Raji (cell line): ENCODE results near the gene UBR4.

Source experiments
- POLR2A ChIP-seq: IDR thresholded peaks from 2 replicates; pipeline ENCODE4 v1.6.1; 2011; ENCODE audit warnings: low read depth, low read length, control low read depth; ENCODE audit not compliant: insufficient read depth

UBR4 gene

DNA sequence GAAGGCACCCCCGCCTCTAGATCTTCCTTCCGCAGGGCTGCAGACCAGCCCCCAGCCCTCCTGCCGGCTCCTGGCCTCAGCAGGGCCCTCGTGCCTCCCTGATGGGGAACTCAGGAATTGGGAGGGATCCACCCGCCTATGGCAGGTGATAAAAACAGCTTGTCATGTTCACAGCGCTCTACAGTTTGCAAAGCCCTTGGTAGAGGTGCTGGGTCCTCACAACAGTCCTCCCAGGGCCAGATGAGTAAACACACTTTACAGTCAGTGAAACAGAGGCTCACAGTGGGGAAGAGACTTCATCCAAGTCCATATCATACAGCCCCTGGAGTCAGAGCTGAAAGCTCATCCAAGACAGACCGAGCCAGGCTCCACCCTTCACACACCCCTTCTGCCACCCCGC is 156.6 kb downstream of the UBR4 start:
- no peak for TF ChIP-seq POLR2A

DNA sequence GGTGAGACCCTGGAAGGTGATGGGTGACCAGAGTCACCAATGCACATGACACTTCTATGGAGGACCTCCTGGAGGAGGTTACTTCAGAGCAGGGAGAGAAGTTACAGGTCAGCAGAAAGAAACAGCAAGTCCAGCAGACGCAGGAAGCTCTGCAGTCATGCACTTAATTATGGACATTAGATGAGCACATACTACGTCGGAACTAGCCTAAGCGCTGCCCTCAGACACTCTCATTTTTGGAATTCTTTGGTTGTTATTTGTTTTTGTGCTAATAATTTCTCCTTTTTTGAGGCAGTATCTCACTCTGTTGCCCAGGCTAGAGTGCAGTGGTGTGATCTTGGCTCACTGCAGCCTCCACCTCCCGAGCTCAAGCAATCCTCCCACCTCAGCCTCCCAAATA is 160.3 kb downstream of the UBR4 start:
- no peak for TF ChIP-seq POLR2A

DNA sequence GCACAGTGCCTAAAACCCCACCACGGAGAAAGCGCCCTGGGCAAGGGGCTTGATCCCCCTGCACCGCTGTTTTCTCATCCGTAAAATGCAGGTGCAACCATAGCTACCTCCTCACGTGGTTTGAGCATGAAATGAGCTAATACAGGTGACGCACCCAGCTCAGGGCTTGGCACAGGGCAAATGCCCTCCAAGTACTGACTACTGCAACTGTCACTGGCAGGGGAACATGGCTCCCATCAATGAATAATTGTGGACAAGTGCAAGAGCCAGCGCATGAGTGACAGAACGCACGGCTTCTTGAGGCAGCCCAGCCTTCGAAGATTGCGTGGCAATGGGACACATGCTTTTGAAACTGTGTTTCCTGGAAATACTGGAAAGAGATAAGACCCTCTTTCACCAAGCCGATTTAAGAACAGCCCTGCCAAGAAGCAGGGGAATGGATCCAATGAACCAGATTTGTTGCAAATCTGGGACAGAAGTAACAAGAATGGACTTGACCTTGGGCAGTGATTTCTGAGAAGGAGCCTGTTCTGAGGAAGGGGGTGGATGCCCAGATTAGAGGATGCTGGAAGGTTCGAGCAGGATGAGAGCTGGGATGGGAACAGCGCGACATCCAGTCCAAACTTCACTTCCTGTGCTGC is 160.8 kb downstream of the UBR4 start:
- no peak for TF ChIP-seq POLR2A

DNA sequence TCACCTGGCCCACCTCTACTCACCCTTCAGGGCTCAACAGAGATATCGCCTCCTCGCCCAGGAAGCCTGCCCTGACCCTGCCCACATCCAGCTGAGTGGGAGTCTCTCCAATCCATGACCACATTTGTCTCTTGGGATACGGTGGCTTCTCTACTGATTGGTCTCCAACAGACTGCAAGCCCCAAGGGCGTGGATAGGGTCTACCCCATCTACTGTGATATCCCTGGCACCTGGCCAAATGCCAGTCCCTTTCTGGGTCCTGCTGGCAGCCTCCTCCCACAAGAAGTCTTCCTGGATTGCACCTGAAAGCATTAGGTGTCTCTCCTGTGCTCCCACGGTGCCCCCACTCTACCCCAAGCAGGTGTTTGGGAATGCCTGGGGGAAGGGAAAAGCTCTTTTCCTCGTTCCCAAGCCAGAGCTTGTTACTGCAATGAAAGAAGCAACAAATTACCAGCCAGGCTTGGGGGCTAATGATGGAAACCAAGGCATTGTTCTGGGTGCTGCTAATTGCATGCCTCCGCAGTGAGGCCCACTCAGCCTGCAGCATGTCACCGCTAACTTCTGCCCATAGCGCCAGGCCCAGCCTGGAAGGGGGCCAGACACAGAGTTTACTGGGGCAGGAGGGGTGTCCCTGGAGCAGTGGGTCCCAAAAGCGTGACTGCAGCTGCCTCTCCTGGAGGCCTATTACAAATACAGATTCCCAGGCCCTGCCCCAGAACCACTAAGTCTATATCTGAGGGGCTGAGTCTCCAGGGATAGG is 162.9 kb downstream of the UBR4 start:
- no peak for TF ChIP-seq POLR2A

DNA sequence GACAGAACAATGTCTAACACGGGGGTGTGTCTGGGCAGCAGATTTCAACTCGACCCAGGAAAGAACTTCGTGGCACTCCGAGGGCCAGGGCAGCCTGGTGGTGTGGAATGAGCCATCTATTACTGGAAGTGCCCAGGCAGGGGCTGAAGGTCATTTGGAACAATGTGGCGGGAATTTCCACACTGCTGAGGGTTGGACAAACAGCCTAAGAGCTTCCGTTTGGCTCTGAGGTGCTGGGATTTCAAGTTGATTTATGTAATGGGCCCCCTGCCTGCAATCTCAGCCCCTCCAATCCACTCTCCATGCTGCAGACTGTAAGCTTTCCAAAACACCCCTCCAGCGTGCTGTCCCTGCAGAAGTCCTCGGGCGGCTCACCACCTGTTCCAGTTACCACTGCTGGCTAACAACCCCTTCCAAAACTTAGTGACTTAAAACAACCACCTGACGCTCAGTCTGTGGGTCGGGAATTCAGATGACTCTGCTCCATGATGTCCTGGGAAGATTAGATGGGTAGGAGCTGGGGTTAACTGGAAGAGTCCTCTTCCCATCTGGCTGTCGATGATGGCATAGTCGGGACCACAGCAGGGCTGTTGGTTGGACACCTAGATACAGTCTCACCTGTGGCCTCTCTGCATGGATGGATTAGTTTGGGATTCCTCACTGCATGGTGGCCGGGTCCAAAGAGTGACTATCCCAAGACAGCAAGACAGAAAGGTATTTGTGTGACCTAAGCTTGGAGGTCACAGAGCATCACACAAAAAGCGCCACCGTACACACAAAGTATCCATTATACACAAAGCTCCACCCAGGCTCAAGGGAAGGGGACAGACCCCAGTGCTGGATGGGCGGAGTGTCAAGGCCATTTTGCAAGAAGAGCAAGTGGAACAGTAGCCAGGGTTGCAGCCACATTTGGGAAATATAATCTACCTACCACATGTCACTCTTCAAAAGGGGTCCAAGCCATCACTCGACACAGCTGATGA is 163.9 kb downstream of the UBR4 start:
- TF ChIP-seq POLR2A = no peak

DNA sequence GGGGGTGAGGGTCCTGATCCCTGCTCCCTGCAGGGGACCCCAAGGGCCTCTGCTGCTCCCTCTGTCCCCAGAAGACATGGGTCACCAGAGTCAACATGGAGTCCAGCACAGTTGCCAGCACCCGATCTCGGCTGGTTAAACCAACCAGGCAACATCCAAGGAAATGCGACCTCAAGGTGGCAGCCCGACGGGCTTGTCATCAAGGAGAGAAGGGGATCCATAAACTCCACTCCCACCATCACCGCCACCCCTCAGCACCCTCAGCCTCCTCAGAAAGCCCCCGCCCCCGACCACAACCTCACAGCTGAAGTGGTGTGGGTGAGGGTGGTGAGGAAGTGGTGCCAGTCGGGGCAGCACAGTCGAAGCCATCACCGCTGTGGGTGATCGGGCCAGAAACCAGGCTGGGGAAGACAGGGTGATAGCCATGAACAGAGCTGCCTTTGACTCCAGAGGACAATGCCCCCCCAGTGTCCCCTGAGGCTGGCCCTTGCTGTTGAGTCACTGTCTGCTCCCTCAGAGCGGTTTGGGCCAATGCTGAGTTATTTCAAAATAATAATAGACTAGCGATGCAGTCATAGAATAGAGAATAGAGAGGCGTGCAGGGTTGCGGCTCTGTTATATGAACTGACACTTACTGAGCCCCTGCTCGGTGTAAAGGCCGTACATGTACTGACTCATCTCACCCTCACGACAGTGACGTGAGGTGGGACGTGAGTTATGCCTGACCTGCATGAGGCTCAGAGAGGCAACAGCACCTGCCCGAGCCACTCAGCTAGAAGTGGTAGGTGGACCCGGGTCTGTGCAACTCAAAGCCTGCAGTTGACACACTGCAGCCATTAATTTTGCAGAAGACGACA is 164.9 kb downstream of the UBR4 start:
- no peak for TF ChIP-seq POLR2A

DNA sequence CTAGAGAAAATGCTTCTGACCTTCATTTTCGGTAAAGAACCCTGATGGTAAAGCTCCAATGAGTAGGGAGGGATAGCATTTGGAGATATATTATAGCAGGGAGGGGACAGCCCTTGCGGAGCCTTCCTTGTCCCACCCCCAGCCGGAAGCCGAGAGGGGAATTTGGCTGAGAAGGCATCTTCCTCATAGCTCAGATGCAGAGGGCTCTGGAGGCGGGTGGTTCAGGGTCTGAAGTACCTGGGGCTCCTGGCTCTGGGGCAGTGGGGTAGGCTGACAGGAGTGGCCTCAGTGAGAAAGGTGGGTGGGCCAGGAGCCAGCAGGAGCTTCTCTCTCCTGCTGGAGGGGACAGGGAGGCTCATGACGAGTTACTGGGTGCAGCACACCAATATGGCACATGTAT is 165.6 kb downstream of the UBR4 start:
- TF ChIP-seq POLR2A = no peak

DNA sequence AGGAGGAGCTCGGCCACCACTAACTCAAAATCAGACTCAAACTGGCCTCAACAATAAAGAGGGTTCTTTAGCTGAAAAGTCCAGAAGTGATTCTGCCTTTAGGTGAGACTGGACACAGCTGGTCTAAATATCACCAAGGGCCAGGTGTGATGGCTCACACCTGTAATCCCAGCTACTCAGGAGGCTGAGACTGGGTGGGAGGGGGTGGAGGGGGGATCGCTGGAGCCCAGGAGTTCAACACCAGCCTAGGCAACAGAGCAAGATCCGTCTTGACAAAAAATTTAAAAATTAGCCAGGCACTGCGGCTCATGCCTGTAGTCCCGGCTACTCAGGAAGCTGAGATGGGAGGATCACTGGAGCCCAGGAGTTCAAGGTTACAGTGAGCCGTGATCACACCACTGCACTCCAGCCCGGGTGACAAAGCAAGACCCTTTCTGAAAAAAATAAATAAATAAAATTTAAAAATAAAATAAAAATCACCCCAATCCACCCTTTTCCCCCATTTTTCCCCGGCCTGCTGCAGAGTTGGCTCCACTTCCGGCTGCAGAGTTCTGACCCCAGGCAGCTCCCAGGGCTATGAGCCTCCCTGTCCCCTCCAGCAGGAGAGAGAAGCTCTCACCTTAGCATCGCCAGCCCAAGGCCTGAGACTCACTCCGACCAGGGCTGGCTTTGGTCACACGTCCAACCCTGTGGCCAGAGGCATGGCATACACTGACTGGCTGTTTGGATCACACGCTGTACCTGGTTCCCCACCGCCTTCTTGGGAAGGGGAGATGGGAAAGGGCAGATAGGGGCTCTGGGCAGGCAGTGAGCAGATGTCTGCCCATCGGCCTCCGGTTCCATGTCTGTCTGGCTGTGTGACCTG is 166.3 kb downstream of the UBR4 start:
- no peak for TF ChIP-seq POLR2A

DNA sequence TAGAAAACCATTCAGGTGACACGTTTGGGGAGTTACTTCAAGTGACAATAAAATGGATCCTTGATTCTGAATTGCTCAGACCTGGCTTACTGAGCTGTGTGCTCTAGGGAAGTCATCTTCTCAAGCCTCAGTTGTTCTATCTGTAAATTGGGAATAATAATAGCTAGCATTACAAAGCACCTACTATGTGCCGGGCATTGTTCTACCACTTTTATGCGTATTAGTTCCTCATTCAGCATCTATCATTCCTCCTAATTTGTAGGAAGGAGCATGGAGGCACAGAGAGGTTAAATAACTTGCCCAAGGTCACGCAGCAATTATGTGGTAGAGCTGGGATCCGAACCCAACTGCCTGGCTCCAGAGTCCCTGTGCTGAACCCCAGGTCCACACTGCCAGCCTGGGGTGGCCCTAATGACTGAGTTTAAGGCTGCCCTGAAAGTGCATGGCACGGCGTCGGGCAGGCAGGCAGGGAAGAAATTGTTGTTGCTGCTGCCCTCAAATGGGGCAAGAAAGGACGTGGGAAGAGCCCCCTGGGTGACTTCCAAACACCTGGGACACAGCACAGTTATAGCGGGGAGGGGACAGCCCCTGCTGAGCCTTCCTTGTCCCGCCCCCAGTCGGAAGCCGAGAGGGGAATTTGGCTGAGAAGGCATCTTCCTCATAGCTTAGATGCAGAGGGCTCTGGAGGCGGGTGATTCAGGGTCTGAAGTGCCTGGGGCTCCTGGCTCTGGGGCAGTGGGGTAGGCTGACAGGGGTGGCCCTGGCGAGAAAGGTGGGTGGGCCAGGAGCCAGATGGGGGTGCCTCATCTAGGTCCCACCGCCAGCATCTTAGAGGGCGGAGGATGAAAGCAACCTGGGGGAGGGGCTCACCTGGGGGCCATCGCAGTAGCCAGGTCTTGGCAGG is 167.1 kb downstream of the UBR4 start:
- TF ChIP-seq POLR2A = no peak

DNA sequence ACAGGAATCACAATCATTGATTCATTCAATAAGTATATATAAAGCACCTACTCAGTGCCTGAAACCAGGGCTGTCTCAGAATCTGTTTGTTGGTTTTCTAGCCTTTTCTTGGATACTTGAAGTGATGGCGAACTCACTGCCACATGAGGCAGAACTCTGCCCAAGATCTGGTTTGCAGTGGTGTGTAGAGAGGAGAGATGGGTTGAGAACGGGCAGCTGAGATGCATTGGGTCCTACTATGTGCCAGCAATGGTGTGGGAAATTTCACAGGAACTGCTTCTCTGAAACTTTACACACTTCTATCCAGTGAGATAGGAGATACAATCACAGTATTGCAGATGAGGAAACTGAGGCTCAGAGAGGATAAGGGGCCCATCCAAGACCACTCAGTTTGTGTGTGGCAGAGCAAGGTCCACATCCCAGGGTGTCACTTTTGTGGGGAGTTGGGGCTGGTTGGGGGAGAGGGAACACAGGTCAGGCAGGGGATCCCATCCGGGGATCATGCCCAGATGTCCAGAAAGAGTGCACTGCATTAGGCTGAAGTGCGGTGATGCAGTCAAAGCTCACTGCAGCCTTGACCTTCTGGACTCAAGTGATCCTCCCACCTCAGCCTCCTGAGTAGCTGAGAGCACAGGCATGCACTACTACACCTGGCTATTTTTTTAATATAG is 169.9 kb downstream of the UBR4 start:
- no peak for TF ChIP-seq POLR2A

DNA sequence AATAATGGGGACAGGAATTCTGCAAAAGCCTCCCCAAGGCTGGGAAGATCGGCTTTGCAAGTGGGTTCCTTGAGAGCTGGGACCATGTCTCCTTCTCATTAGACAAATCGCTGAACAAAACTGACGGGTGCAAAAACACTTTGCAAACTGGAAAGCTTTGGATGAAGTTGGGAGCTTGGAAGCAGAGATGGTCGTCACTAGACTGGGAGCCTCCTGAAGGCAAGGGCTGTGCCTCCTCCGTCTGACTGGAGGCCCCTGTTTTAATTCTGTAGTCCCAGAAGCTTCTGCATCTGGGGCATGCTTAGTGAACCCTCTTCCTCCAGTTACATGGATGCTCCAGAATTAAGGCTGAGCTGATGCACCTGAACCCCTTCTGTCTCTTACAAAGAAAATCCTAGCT is 171.3 kb downstream of the UBR4 start:
- no peak for TF ChIP-seq POLR2A

DNA sequence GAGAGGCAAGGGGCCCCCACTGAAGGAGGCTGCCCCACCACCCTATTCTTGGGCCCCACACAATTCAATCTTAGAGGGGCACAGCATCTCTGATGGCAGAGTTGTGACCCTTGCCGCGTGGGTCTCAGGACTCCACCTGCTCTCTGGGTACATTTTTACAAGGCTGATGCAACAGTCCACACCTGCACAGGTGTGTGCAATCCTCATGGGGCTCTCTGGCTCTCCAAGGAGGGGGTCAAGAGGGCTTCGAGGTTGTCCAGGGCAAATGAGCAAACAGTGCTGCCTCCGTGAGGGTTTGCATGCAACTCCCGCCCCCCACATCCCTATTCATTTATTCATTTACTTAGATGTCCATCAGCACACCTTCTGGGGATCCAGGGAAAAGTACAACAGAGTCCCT is 172.0 kb downstream of the UBR4 start:
- TF ChIP-seq POLR2A = no peak

DNA sequence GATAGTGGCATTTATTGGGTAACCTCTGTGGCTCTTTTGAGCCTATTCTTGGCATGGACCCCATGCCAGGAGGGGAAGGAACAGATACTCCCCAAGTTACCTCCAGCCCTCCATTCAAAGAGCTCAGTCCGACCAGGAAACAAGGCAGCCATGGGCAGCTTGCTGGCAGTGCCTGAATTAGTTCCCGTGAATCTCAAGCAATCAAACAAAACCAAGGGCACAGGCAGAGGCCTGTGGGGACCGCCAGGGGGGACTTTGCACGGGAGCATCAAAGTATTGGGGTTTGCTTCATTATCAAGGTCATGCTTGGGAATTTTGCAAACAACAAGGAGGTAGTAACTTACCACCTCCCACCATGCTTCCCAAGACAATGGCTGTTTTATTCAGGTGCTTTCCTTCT is 172.4 kb downstream of the UBR4 start:
- no peak for TF ChIP-seq POLR2A
